ENCODE data around the gene MGMT.

- TF ChIP-seq, protein P1, sequence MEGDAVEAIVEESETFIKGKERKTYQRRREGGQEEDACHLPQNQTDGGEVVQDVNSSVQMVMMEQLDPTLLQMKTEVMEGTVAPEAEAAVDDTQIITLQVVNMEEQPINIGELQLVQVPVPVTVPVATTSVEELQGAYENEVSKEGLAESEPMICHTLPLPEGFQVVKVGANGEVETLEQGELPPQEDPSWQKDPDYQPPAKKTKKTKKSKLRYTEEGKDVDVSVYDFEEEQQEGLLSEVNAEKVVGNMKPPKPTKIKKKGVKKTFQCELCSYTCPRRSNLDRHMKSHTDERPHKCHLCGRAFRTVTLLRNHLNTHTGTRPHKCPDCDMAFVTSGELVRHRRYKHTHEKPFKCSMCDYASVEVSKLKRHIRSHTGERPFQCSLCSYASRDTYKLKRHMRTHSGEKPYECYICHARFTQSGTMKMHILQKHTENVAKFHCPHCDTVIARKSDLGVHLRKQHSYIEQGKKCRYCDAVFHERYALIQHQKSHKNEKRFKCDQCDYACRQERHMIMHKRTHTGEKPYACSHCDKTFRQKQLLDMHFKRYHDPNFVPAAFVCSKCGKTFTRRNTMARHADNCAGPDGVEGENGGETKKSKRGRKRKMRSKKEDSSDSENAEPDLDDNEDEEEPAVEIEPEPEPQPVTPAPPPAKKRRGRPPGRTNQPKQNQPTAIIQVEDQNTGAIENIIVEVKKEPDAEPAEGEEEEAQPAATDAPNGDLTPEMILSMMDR (IDR thresholded peaks at IDR 0.05; ENCODE audit: low read length): no peak
- TF ChIP-seq EZH2 (IDR thresholded peaks at IDR 0.05; ENCODE audit: borderline replicate concordance, low read length): no peak
These were observed 246.7 kb downstream of the MGMT start for GRCh38 chr10:129713659-129714265.

Measured in OCI-LY1 (cell line).